Sigmoid colon (tissue), 4 donors: ENCODE measurements around the gene PEPD.

Experiments used
- CTCF ChIP-seq, 4 experiments: fragments of 450-650 bp in 3 of 4; fragments of 200-600 bp in 1 of 4; IDR thresholded peaks; one replicate each; pipeline ENCODE4 v1.5.1; 2016 to 2019; ENCODE audit warnings: antibody characterized with exemption in 4 of 4, mild to moderate bottlenecking in 3 of 4, moderate library complexity in 2 of 4
- EP300 ChIP-seq, 4 donors: sonication (generic); formaldehyde crosslinking; IDR thresholded peaks; one replicate each; pipeline ENCODE4 v1.6.1; 2017; ENCODE audit warnings: antibody characterized with exemption in 4 of 4
- POLR2A ChIP-seq, 2 donors: fragments of 450-650 bp; IDR thresholded peaks; one replicate each; pipeline ENCODE4 v1.6.1; 2016; ENCODE audit warnings: antibody characterized with exemption in 2 of 2, mild to moderate bottlenecking in 2 of 2, moderate library complexity in 2 of 2
- POLR2AphosphoS5 ChIP-seq, 4 donors: sonication (generic); formaldehyde crosslinking; IDR thresholded peaks; one replicate each; pipeline ENCODE4 v1.6.1; 2017; ENCODE audit warnings: antibody characterized with exemption in 4 of 4

GRCh38 chr19:33368074-33368864 lies 153.3 kb downstream of the PEPD start:
- TF ChIP-seq CTCF (IDR thresholded peaks at IDR 0.05) (no peak), EP300 (IDR thresholded peaks at IDR 0.05) (no peak), POLR2A (IDR thresholded peaks at IDR 0.05) (no peak), POLR2AphosphoS5 (IDR thresholded peaks at IDR 0.05) (no peak)
